Spinal cord (tissue), 10 donors: ENCODE data around the gene SMYD3. TPM values are rescaled to one million over a fixed set of nuclear protein-coding genes. Genes with fewer than 3 reads are reported as not detected.
A peak's percentile ranks its signal among the peaks of the same experiment; 100 is the strongest.
"Not testable (repeated sequence)": the region's sequence is repeated elsewhere in the genome, so short reads cannot be mapped to it uniquely, and the experiment has no call there.

Experiments
- DNase-seq, 6 donors: peaks; one replicate each; pipeline versions ENCODE4 v3.0.0 to v3.0.0-alpha.2; 2013 to 2015; ENCODE audit warnings: low spot score in 6 of 6, low read depth in 4 of 6
- H3K27ac ChIP-seq: one replicate; pipeline ENCODE4 v1.5.1; 2013; ENCODE audit warnings: low read depth, low read length, control low read depth
- H3K27me3 ChIP-seq: one replicate; pipeline ENCODE4 v1.6.1; 2013; ENCODE audit warnings: low read length; ENCODE audit not compliant: control insufficient read depth, insufficient read depth
- H3K36me3 ChIP-seq: one replicate; pipeline ENCODE4 v1.6.1; 2013; ENCODE audit warnings: low read length; ENCODE audit not compliant: control insufficient read depth, insufficient read depth
- H3K4me1 ChIP-seq: one replicate; pipeline ENCODE4 v1.6.1; 2013; ENCODE audit warnings: low read length; ENCODE audit not compliant: control insufficient read depth, insufficient read depth
- H3K4me3 ChIP-seq: one replicate; pipeline ENCODE4 v1.5.1; 2013; ENCODE audit warnings: low read depth, low read length, control low read depth
- H3K9me3 ChIP-seq: one replicate; pipeline ENCODE4 v1.6.1; 2013; ENCODE audit warnings: low read length; ENCODE audit not compliant: control insufficient read depth, insufficient read depth
- WGBS: methylation state at CpG from one replicate; pipeline ENCODE4 v1.1.5; 2013; ENCODE audit warnings: missing lambda C conversion rate; ENCODE audit not compliant: insufficient coverage; 5-methylcytosine and 5-hydroxymethylcytosine counted together
- polyA plus RNA-seq, 2 donors: library from polyadenylated mRNA; unstranded; fragments of 120-200 nt; gene quantifications; one replicate each; pipeline ENCODE4 v1.2.1, GENCODE V29; 2013; ENCODE audit not compliant: insufficient read length in 2 of 2
- total RNA-seq, 2 donors: library from RNA; depleted of rRNA in 1 of 2; stranded (reverse); fragments of 120-200 nt in 1 of 2; fragments of >200 nt in 1 of 2; gene quantifications; one replicate each; pipeline versions ENCODE4 v1.2.3 to v1.2.4, GENCODE V29; 2013 to 2014
- donor health status: healthy.

The SMYD3 gene
- total and polyA plus RNA-seq, 4 donors: 37.5 to 54.4 (median 49.4) TPM

DNA sequence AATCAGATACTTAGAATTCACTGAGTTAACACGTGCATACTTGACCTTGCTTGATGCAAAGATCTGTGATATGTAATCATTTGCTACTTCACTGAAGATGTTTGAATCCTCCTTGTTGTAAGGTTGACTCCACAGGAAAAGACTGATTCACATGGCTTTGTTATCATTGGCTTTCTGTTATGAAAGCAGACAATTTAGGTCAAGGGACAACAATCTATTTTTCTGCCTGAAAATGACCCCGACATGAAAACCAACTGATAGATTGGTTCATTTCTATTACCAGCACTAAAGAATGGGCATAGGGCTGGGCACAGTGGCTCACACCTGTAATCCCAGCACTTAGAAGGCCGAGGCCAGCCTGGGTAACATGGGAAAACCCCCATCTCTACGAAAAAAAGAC lies 546.9 kb downstream of the SMYD3 start:
- 67% methylated on average over 1 of the region's 4 CpGs for WGBS
- no peak overlapping the region for H3K27ac ChIP-seq
- H3K9me3 ChIP-seq: no peaks in the 10 kb centered on the region
- no peaks in the 10 kb centered on the region for H3K27me3 ChIP-seq
- DNase-seq: no peak
- no peak overlapping the region for H3K4me3 ChIP-seq
- H3K36me3 ChIP-seq: no peaks in the 10 kb centered on the region
- H3K4me1 ChIP-seq: no peaks in the 10 kb centered on the region

DNA sequence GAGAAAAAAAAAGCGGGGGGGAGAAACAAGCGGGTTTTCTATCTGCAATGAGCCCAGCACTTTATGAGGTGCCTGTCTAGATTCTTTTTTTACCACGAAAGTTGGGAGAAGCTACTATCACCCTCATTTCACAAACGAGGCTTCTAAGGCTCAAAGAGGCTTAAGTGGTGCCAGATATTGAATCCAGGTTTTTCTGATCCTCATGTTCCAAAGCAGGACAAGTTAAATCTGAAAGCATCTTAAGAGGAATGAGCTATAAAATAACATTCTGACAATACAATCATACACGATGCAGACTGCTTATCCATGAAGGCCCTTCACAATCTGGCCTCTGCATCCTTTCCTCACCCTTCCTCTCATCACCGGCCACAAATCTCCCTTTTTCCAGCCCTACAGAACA lies 549.1 kb downstream of the SMYD3 start:
- DNase-seq: no peak
- no peak overlapping the region for H3K27ac ChIP-seq
- WGBS: 78% methylated on average over 4 of the region's 6 CpGs
- no peak overlapping the region for H3K4me3 ChIP-seq
- H3K27me3 ChIP-seq: no peaks in the 10 kb centered on the region
- H3K36me3 ChIP-seq: no peaks in the 10 kb centered on the region
- no peaks in the 10 kb centered on the region for H3K4me1 ChIP-seq
- H3K9me3 ChIP-seq: no peaks in the 10 kb centered on the region

DNA sequence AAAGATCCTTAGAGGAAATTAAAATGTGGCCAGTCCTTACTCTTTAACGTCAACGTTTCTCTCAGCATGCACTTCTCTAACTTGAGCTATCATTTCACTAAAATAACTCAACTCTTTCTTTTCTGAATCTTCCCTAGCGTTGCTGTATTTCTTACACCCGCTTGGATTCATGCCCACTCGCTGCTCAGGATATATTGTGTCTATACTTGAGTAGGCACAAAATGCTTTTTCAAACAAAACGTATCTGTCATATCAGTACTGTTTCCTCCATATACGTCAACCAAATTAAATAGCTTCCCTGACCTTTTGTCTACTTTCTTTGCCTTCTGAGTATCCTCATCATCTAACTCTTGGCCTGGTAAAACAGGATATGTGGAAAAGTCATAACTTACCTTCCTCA lies 549.7 kb downstream of the SMYD3 start:
- 67% methylated on average over 1 of the region's 7 CpGs for WGBS
- H3K4me1 ChIP-seq: no peaks in the 10 kb centered on the region

DNA sequence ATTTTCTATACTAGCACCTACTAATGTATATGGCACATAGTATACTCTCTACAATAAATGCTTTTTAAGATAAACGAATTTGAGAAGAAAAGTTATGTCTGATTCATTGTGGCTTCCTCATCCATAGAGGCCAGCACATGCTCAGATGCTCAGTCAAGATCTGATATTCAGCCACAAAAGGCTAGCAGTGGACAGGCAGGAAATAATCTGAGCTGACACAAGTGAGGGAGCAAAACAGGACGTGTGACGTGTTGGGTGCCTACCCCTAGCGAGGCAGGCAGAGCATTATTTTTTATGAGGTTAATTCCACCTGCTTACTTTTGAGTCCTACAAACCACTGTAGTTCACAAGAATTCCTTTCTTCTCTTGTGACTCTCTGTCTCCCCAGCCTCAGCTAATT lies 550.9 kb downstream of the SMYD3 start:
- no peak overlapping the region for H3K4me3 ChIP-seq
- H3K27ac ChIP-seq: no peak overlapping the region
- whole genome bisulfite sequencing: 100% methylated on average over 2 of the region's 4 CpGs
- no peak for DNase-seq
- no peaks in the 10 kb centered on the region for H3K9me3 ChIP-seq
- no peaks in the 10 kb centered on the region for H3K36me3 ChIP-seq
- H3K27me3 ChIP-seq: no peaks in the 10 kb centered on the region
- no peaks in the 10 kb centered on the region for H3K4me1 ChIP-seq

More for the DNA sequence above, 549.7 kb downstream of the SMYD3 start:
- Histone ChIP-seq H3K36me3 (no peaks in the 10 kb centered on the region), H3K27ac (no peak overlapping the region), H3K4me3 (no peak overlapping the region), H3K9me3 (no peaks in the 10 kb centered on the region), H3K27me3 (no peaks in the 10 kb centered on the region)
- peak in 2 of 6 donors; percentile 23 to 30 for DNase-seq

DNA sequence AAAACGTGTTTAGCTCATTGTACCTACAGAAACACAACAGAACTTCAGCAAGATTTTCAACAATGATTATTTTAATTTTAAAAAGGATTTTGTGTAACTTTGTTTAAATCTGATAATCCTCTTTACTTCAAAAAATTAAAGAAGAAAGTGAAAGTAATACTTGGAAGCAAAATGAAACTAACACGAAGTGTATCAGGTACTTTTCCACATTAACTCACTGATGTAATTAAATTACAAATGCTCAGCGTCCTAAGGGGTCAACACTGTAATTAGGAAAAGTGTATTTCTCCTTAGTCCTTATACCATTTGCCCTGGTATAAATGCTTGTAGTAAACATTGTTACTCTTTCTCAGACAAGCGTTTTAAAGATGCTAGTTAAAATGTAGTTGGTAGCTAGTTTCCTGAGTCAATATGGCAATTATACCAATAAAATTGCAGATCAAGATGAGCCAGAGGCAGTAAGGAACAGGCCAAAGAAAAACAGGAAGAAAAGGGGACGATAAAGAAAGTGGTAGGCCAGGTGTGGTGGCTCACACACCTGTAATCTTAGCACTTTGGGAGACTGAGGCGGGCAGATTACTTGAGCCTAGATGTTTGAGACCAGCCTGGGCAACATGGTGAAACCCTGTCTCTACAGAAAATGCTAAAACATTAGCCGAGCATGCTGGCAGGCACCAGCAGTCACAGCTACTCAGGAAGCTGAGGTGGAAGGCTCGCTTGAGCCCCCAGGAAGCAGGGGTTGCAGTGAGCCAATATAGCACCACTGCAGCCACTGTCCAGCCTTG lies 553.0 kb downstream of the SMYD3 start:
- no peaks in the 10 kb centered on the region for H3K4me1 ChIP-seq
- DNase-seq: no peak
- no peak overlapping the region for H3K4me3 ChIP-seq
- H3K36me3 ChIP-seq: peaks cover 1% of the 10 kb centered on the region
- no peaks in the 10 kb centered on the region for H3K9me3 ChIP-seq
- no peaks in the 10 kb centered on the region for H3K27me3 ChIP-seq
- no peak overlapping the region for H3K27ac ChIP-seq
- 81% methylated on average over 4 of the region's 8 CpGs for WGBS

DNA sequence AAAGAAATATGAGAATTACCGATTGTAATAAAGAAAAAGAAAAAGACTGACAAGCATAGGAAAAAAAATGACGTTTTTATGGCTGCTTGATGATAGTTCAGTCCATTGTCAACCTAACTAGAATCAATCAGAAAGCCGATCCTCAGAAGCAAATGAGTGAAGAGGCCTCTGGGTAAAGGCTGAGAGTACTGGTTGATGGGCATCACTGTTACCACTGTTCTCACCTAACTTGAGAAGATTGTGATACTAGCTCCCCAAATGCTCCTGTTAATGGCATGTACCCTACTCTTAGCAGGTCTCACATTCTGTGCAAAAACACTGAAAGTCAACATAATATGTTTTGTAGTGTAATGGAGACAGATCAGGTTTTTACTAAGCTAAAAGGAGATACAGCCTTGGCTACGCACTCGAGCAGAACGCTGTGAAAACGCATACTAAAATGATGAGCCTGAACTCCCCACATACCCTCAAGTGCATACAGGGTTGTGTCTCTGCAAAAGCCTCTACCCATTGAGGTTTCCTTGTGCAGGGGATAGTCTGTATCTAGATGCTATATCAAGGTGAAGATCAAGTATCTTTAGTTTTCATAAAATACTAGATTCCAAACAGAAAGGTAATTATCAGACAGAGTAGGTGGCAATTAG lies 554.6 kb downstream of the SMYD3 start:
- H3K4me1 ChIP-seq: no peaks in the 10 kb centered on the region
- H3K27ac ChIP-seq: no peak overlapping the region
- H3K9me3 ChIP-seq: no peaks in the 10 kb centered on the region
- peaks cover 4% of the 10 kb centered on the region for H3K36me3 ChIP-seq
- H3K4me3 ChIP-seq: no peak overlapping the region
- no peaks in the 10 kb centered on the region for H3K27me3 ChIP-seq
- no peak for DNase-seq
- WGBS: 100% methylated on average over 1 of the region's 7 CpGs

DNA sequence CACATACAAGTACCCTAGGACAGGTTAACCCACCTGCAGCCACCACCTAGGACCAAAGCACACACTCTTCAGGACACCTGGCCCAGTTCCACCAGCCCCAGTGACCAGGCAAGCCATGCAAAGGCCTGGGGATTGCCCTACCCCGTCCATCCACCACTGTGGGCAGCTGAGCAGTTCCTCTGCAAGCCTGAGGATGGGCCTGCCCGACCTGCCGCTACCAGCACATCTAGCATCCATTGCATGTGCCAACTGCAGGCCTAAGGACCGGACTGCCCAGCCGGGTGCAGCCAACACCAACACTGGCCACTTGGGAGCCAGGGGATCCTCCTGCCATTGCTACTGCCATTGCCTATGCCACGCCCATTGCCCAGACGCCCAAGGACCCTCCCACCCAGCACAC lies 558.3 kb downstream of the SMYD3 start:
- H3K27me3 ChIP-seq: no peaks in the 10 kb centered on the region
- H3K27ac ChIP-seq: no peak overlapping the region
- no peaks in the 10 kb centered on the region for H3K4me1 ChIP-seq
- WGBS: 93% methylated on average over 7 of the region's 7 CpGs
- H3K36me3 ChIP-seq: peaks cover 4% of the 10 kb centered on the region
- H3K9me3 ChIP-seq: no peaks in the 10 kb centered on the region
- no peak overlapping the region for H3K4me3 ChIP-seq
- no peak for DNase-seq

DNA sequence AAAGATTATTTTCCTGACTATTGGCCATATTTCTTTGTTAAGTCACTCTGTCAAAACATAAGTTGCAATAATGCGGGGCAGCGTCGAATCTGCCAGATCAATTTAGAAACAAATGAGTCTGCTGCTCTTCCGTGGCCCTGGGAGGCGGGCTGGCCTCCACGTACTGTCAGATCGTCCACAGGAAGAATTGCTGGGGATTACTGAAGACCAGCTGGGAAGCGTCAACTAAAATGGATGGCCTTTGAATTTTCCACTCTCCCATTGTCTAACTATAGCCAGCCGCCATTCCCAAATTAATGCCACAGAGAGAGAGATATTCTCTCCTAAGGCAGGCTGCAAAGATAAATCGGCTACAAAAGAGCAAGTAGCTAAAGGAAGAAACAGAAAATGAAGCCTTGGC lies 560.2 kb downstream of the SMYD3 start:
- peak in 3 of 6 donors; percentile 12 to 80 (median 16) for DNase-seq
- Histone ChIP-seq H3K27ac (no peak overlapping the region), H3K4me3 (no peak overlapping the region), H3K36me3 (peaks cover 4% of the 10 kb centered on the region), H3K9me3 (no peaks in the 10 kb centered on the region), H3K27me3 (no peaks in the 10 kb centered on the region), H3K4me1 (no peaks in the 10 kb centered on the region)
- 33% methylated on average over 6 of the region's 10 CpGs for WGBS

DNA sequence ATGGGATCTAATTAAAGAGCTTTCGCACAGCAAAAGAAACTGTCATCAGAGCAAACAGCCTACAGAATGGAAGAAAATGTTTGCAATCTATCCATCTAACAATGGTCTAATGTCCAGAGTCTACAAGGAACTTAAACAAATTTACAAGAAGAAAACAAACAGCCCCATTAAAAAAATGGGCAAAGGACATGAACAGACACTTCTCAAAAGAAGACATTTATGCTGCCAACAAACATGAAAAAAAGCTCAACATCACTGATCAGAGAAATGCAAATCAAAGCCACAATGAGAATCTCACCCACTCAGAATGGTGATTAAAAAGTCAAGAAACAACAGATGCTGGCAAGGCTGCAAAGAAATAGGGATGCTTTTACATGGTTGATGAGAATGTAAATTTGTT lies 561.9 kb downstream of the SMYD3 start:
- not testable (repeated sequence) for H3K27me3 ChIP-seq, H3K27ac ChIP-seq, H3K36me3 ChIP-seq, H3K9me3 ChIP-seq, DNase-seq, H3K4me3 ChIP-seq, H3K4me1 ChIP-seq
- no CpG with 5 or more reads among the region's 1 CpG for WGBS

DNA sequence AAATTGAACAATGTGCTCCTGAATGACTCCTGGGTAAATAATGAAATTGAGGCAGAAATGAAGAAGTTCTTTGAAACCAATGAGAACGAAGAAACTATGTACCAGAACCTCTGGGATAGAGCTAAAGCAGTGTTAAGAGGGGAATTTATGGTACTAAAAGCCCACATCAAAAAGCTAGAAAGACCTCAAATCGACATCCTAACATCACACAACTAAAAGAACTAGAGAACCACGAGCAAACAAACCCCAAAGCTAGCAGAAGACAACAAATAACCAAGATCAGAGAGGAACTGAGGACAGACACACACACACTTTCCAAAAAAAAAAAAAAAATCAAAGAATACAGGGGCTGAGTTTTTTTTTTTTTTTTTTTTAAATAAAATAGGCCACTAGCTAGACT lies 564.2 kb downstream of the SMYD3 start:
- Histone ChIP-seq H3K9me3 (no peaks in the 10 kb centered on the region), H3K27ac (no peak overlapping the region), H3K27me3 (no peaks in the 10 kb centered on the region), H3K36me3 (no peaks in the 10 kb centered on the region), H3K4me1 (no peaks in the 10 kb centered on the region), H3K4me3 (no peak overlapping the region)
- DNase-seq: no peak
- no CpG with 5 or more reads among the region's 3 CpGs for WGBS
